HG03066 (cell line): ENCODE data around the gene RAD9B.
"Not testable (repeated sequence)": the region's sequence is repeated elsewhere in the genome, so short reads cannot be mapped to it uniquely, and the experiment has no call there.

Experiments used
- ATAC-seq: cut with Tn5 transposase; IDR thresholded peaks from one replicate; pipeline ENCODE4 v1.9.1; 2021; ENCODE audit warnings: low read depth; ENCODE audit not compliant: unreplicated experiment

RAD9B gene

DNA sequence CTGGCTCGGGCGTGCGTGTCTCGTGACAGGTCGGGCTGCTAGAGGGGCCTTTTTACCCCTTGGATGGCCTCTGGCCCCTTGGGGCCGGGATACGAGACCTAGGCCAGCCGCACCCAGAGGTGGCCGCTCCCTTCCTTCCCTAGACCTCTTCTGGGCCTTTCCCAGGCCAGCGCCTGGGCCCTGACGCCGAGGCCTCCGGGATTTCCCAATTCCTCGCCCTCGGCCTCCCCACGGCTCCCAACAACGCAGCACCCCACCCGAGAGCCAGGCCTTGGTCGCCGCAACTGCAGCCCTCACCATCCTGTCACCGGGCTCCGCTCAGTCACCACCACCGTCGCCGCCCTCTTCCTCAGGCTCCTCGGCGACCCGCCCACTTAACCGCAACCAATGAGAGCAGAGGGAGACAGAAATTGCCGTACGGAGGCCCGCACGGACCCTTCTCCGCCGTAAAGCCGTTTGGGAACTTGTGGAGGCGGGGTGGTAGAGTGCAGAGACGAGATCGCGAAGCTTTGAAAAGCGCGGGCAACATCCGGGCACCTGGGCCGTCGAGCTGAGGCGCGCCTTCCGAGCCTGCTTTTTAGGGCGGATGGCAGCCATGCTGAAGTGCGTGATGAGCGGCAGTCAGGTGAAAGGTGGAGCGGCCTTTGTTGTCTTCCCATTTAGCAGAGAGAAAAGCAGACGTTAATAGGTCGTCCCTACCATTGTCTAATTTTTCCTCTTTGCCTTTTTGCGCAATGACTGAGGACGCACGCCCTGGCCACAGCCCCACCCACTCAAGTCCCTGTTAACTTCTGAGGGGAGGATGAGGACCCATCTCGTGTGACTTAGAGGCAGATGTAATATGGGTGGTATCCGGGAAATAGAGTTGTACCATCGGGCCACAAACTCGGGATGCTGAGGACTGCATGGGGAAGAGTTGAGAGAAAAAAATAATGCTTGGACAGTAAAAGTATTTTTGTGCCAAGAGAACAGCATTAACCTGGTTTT is at the start of gene RAD9B, which contains the start of gene VPS29:
TSS of gene RAD9B (plus strand) at position 580 of the 987 bp plus-strand sequence. CDS start at position 587, 7 bp downstream.
TSS of gene VPS29 (minus strand) at position 360 of the 987 bp plus-strand sequence. CDS start at position 300, 60 bp downstream.
- ATAC-seq, result peak; percentile 93

DNA sequence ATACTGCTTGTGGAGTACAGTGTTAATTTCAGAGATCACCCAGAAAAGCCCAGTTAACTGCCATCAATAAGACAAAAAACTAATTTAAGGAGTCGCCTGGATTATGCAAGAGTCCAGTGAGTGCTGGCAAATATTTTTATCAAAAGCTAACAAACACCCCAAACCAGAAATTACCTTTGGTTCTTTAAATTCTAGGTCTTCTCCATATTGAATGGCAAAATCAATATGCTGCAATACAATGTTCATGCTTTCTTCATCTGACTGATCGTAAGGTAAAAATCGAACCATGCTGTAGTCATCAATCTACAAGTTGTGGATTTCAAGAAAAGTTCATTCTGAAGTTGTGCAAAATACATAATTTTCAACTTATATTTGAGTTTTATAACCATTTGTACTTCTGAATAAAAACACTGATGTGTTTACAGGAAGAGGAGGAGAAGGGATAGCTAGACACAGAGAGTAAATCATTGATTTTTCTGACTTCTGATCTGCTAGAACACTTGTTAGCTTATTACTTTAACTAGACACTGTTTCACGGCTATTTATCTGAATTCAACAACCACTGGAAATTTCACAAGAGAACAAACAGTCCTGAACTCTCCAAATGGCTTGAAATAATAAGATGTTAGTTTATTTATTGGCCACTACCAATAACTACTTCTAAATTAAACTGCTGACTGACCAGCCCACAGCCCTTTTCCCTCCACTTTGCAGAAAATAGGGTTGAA is 48.4 kb upstream of the RAD9B start:
- ATAC-seq, result no peak

DNA sequence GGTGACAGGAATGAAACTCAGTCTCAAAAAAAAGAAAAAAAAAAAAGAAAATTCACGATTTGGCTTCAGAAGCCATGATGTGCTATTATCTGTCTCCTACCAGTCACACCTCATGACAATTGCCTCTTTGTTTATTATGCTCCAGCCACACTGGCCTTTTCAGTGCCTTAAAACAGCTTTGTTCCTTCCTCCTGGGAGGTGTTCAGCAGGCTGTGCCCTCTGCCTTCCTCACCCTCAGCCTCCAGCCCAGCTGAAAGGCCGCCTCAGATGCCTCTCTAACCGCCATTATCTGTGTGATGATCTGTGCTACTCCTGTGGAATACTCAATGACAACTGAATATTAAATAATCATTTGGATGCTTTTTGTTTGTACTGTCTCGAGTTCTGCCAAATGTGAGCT is 43.4 kb upstream of the RAD9B start:
- no peak for ATAC-seq

DNA sequence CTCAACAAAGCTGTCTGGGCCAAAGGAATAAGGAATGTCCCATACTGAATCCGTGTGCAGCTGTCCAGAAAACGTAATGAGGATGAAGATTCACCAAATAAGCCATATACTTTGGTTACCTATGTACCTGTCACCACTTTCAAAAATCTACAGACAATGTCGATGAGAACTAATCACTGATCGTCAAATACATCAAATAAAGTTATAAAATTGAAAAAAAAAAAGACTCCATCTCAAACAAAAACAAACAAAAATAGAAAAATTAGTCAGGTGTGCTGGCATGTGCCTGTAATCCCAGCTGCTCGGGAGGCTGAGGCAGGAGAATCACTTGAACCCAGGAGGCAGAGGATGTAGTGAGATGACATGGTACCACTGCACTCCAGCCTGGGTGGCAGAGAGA is 40.9 kb upstream of the RAD9B start:
- not testable (repeated sequence) for ATAC-seq

DNA sequence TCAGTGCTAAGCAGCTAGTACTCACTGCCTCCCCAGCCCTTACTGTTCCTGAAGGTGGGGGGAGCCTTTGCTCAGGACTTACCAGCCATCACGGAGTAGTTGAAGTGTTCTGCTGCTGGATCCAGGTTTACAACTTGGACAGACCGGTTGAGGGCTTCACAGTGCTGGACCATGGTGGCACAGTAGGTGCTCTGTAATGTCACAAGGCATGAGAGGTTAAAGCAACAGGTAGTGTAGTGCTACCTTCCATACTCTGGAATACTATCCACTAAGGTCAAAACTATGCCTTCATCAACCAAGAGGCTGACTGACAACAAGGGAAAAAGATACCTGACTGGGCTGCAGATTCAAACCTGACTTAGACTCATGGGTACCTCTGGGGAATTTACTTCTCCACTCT is 37.1 kb upstream of the RAD9B start:
- no peak for ATAC-seq

DNA sequence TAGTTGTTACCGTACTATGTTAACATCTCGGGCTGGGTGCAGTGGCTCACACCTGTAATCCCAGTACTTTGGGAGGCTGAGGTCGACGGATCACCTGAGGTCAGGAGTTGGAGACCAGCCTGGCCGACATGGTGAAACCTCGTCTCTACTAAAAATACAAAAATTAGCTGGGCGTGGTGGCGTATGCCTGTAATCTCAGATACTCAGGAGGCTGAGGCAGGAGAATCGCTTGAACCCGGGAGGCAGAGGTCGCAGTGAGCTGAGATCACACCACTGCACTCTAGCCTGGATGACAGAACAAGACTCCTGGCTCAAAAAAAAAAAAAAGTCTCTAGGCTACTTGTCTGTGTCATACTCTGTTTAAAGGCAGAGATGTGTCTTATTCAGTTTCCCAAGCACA is 36.4 kb upstream of the RAD9B start:
- not testable (repeated sequence) for ATAC-seq

DNA sequence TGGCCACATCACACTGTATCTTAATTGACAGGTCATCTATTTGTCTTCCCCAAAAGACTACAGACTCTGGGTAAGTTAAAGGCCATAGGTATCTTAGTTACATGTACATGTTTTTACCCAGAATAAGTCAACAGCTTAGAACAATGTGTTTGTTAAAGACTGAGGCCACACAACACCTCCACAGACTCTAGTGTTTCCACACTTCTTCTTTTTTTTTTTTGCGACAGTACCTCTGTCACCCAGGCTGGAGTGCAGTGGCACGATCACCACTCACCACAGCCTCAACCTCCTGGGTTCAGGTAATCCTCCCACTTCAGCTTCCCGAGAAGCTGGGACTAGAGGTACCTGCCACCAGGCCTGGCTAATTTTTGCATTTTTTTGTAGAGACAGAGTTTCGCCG is 35.3 kb upstream of the RAD9B start:
- no peak for ATAC-seq

DNA sequence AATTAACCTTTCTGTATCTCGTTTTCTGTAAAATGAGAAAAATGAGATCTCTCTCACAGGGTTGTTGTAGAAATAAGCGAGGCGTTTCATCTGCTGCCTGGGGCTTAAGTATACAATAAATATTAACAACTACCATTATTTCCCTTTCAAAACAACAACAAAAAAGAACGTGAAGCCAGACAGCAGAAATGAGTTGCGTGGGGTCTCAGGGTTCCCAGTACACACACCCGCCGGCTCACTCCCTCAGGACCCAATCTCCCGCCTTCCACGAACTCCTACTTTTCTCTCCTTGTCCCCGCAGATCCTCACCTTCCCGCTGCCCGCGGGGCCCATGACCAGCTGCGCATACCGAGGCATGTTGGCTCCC is 34.3 kb upstream of the RAD9B start:
- no peak for ATAC-seq

DNA sequence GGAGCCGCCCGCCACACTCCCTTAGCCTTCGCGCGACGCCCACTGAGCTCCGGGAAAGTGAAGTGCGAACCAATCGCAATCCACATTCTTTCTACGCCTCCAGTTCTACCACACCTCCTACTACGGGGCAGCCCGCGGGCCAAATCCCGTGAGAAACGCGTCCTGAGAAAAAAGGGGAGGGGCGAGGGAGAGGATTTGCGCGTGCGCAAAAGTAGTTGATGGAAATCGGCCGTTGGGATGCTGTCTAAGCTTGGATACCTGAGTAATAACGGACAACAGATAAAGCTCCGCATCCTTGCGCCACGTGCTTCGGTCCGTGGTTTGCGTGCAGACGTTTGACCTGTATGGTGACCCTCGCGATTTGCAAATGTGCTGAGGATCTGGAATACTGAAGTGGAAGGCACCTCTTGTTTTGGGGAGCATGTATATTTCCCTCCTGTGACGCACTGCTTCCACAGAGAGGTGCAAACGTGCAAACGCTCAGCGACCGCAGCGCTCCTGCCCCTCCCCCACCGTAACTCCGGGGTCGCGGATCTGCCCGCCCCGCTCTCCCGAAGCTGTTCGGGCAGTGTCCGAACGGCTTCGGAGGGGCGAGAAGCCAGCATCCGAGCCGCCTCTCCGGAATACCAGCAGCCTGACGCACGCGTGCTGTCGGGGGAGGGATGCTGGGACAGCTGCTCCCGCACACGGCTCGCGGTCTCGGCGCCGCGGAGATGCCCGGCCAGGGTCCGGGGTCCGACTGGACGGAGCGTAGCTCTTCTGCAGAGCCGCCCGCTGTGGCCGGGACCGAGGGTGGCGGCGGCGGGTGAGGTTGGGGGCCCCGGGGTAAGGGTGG is 33.7 kb upstream of the RAD9B start, which contains the start of the genes FAM216A and GPN3:
TSS of gene FAM216A (plus strand) at position 632 of the 835 bp plus-strand sequence. CDS start at position 663, 31 bp downstream.
TSS of gene GPN3 (minus strand) at position 44 of the 835 bp plus-strand sequence. CDS start 54 bp downstream, outside the sequence.
- peak; percentile 75 for ATAC-seq

DNA sequence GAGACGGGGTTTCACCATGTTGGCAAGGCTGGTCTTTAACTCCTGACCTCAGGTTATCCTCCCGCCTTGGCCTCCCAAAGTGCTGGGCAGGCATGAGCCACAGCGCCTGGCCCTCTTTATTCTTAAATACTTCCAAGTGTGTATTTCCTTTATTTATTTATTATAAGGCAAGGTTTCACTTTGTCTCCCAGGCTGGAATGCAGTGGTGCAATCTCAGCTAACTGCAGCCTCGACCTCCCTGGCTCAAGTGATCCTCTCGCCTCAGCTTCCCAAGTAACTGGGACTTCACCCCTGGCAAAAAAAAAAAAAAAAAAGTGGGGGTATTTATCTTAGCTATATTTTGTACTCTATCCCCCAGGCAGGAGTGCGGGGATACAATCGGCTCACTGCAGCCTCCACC is 26.7 kb upstream of the RAD9B start:
- no peak for ATAC-seq

DNA sequence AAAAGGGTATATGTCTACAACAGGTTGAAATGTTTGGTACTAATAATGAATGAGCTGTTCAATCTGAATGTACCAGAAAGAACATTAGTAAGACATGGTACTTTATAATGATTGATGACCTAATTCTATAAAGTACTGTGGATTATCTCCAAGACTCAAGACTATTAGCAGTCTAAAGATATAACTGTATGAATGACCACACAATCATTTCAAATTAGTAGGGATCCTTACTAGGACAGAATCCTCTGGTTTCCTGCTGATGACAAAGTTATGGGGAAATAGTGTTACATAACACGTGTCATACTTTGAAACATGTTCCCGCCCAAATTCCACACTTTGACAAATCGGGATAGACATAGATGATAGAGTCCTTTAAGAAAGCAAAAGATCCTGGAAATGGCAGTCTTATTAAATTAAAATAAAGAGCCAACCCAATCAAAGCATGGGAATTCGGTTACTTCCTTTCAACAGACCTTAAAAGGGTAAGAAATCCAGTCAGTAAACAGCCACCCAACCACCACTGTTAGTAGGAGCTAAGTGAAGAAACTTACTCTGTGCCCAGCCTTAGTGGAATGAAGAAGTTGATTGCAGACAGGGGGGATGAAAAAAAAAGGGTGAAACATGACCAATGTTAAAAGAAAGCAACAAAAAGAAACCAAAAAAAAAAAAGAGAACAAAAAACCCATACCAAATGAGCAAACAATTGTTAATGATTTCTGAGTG is 3.0 kb upstream of the RAD9B start:
- no peak for ATAC-seq

DNA sequence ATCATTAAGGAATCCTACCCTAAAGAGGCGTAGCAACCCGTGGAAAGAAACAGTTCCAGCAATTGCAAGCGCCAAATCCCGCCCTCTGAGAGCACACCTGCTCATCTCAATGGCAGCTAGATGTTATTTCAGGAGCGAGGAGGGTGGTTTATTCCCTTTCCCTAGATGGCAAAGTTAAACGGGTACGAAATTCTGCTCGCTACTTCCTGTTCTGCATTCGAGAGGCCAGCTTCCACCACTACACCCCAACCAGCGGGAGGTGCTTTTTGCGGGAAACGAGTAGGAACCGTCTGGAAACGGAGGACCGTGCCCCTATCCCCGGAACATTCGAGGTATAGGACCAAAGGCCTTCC is 756 bp upstream of the RAD9B start:
- peak; percentile 20 for ATAC-seq

DNA sequence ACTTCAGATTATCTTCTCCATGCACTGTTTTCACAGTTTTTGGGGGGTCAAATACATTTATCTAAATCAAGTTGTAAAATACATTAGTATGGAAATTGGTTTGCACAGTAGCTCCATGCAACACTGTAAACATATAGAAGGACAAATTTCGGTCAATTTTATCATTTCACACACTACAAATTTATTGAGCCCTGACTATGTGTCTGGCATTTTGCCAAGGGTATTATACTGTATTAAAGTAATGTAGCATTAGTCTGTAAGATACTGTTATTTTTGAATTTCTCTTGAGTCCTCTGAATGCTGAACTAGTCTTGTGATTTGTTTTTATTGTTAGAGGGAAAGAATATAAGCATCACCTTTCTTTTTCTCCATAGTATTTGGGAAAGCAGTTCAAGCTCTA is 1.3 kb downstream of the RAD9B start:
- no peak for ATAC-seq

DNA sequence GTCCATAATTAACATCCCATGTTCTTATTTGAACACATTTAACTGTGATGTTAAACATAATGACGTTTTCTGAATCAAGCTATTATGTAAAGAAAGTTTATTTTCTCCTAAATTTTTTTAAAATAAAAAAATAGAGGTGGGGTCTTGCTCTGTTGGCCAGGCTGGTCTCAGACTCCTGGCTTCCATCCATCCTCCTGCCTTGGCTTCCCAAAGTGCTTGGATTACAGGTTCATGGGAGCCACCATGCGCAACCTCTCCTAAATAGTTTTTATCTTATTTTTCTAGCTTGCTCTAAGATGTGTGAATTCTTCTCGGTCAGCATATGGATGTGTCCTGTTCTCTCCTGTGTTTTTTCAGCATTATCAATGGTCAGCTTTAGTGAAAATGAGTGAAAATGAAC is 3.2 kb downstream of the RAD9B start:
- ATAC-seq, result no peak

DNA sequence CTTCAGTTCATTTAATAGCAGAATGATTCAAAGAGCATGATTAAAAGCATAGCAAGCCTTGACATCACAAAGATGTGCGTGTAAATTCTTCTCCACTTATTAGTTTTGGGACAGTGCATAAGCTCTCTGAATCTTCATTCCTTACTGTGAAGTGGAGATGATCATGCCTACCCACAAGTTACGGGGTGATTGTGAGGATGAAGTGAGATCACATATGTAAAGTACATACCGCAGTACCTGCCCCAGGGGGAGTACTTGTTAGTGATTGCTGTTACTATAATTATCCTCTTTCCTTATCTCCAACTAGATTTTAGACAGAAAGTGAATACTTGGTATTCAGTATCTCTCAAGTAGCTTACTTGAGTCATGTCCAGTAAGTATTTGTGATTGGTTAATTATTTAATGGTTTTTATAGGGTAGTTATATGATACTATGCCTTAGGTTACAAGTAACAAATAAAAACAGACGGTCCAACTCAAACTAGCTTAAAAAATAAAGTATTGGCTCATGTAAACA is 6.0 kb downstream of the RAD9B start:
- ATAC-seq, result no peak

DNA sequence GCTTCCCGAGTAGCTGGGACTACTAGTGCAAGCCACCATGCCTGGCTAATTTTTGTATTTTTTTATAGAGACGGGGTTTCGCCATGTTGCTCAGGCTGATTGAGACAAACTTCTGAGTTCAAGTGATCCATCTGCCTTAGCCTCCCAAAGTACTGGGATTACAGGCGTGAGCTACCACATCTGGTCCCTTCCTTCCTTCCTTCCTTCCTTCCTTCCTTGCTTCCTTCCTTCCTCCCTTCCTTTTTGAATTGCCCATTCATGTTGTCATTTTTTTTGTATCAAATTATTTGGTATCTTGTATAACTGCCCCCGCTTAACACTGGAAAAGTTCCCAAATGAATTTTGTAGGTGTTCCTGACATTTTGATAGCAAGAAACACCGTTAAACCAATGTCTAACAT is 11.7 kb downstream of the RAD9B start:
- no peak for ATAC-seq

DNA sequence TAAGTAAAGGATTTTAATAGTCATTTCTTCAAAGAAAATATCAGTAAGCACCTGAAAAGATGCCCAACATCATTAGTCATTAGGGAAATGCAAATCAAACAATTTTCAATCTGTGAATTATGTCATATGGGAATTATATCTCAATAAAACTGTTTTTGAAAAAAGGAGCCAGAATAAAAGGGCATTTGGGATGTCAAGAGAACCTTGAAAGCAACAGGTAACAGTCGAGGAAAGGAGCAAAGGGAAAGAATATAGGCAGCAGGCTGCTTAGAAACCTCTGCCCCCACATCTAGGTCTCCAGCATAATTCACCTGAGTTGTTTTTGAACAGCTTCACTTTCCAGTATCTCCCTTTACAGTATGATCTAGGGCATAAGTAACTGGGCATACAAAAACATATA is 12.2 kb downstream of the RAD9B start:
- no peak for ATAC-seq

DNA sequence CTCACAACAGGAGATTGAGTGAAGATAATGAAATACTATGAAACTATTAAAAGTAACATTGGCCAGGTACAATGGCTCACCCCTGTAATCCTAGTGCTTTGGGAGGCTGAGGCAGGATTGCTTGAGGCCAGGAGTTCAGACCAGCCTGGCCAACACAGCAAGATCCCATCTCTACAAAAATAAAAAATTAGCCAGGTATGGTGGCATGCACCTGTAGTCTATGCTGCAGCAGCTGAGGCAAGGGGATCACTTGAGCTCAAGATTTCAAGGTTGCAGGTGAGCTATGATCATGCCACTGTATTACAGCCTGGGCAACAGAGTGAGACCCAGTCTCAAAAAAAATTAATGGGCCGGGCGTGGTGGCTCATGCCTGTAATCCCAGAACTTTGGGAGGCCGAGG is 14.9 kb downstream of the RAD9B start:
- ATAC-seq, result no peak

DNA sequence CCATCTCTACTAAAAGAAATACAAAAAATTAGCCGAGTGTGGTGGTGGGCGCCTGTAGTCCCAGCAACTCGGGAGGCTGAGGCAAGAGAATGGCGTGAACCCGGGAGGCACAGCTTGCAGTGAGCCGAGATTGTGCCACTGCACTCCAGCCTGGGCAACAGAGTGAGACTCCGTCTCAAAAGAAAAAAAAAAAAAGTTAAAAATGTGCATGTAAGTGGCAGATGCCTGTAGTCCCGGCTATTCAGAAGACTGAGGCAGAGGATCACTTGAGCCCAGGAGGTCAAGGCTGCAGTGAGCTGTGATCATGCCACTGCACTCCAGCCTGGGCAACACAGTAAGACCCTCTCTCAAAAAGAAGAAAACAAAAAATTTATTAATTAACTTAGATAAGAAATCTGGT is 15.9 kb downstream of the RAD9B start:
- not testable (repeated sequence) for ATAC-seq
